ENCODE data around the gene ZBTB45. TPM values are rescaled to one million over a fixed set of nuclear protein-coding genes. Genes with fewer than 3 reads are reported as not detected.
A peak's percentile ranks its signal among the peaks of the same experiment; 100 is the strongest.

ZBTB45 gene
- total and polyA plus RNA-seq, 3 donors from 2014 or later, result 6.9 to 15.1 (median 14.0) TPM

- H3K27me3 ChIP-seq, result no peaks in the 10 kb centered on the region
- 0% methylated on average over 24 to 55 of the region's 69 CpGs for WGBS, 2 donors
Measured at GRCh38 chr19:58554494-58555368, 35.1 kb upstream of the ZBTB45 start, which contains the start of gene CHMP2A. Gene CHMP2A (minus strand): TSS chr19:58555105. CDS start chr19:58554212, 893 bp downstream.

GRCh38 chr19:58553799-58554493 lies 34.3 kb upstream of the ZBTB45 start:
- peak overlapping the region; percentile 66 to 93 for H3K27ac ChIP-seq
- H3K4me1 ChIP-seq, result peaks cover 30% of the 10 kb centered on the region
- 19% methylated on average over 18 of the region's 18 CpGs for WGBS, 2 donors
- intact Hi-C loops (cut with DNase I; ENCODE audit: low total_unique reads), result no loop called here
- no peaks in the 10 kb centered on the region for H3K9me3 ChIP-seq
- H3K27me3 ChIP-seq, result no peaks in the 10 kb centered on the region
- peak overlapping the region; percentile 68 to 79 for H3K4me3 ChIP-seq
- no peak for DNase-seq
- peaks cover 4% of the 10 kb centered on the region for H3K36me3 ChIP-seq (ENCODE audit: low read depth, missing control alignments)
- TF ChIP-seq CTCF (IDR thresholded peaks at IDR 0.05) (no peak), POLR2A (IDR thresholded peaks at IDR 0.05) (no peak)

More at GRCh38 chr19:58554494-58555368, 35.1 kb upstream of the ZBTB45 start, which contains the start of gene CHMP2A:
- Histone ChIP-seq H3K9me3 (no peaks in the 10 kb centered on the region), H3K36me3 (ENCODE audit: low read depth, missing control alignments) (peaks cover 1% of the 10 kb centered on the region), H3K4me1 (peaks cover 32% of the 10 kb centered on the region), H3K4me3 (peak within 1 kb of the TSS; percentile 68 to 79), H3K27ac (peak within 1 kb of the TSS; percentile 66 to 93)
- intact Hi-C loops (cut with DNase I; ENCODE audit: low total_unique reads), result no loop called here
- no peak for TF ChIP-seq CTCF (IDR thresholded peaks at IDR 0.05)
- TF ChIP-seq POLR2A (IDR thresholded peaks at IDR 0.05), result no peak
- peak; percentile 98 for DNase-seq

GRCh38 chr19:58552655-58553054 lies 33.0 kb upstream of the ZBTB45 start:
- Histone ChIP-seq H3K36me3 (ENCODE audit: low read depth, missing control alignments) (peaks cover 4% of the 10 kb centered on the region), H3K4me3 (no peak overlapping the region), H3K27me3 (no peaks in the 10 kb centered on the region), H3K4me1 (peaks cover 30% of the 10 kb centered on the region), H3K9me3 (no peaks in the 10 kb centered on the region), H3K27ac (no peak overlapping the region)
- DNase-seq, result no peak
- intact Hi-C loops (cut with DNase I; ENCODE audit: low total_unique reads), result no loop called here
- 87 to 91% methylated on average over 2 of the region's 2 CpGs for WGBS, 2 donors
- TF ChIP-seq CTCF (IDR thresholded peaks at IDR 0.05), result no peak

GRCh38 chr19:58551577-58552471 lies 32.2 kb upstream of the ZBTB45 start:
- TF ChIP-seq CTCF (IDR thresholded peaks at IDR 0.05) (no peak), POLR2A (IDR thresholded peaks at IDR 0.05) (no peak)
- Histone ChIP-seq H3K27ac (no peak overlapping the region), H3K9me3 (no peaks in the 10 kb centered on the region), H3K4me1 (peaks cover 26% of the 10 kb centered on the region), H3K27me3 (no peaks in the 10 kb centered on the region), H3K4me3 (no peak overlapping the region), H3K36me3 (ENCODE audit: low read depth, missing control alignments) (peaks cover 4% of the 10 kb centered on the region)
- 91 to 96% methylated on average over 18 of the region's 18 CpGs for WGBS, 2 donors
- intact Hi-C loops (cut with DNase I; ENCODE audit: low total_unique reads), result no loop called here
- no peak for DNase-seq
